GM18868 (cell line): ENCODE measurements around the gene LPIN3.

Experiments
- ATAC-seq: cut with Tn5 transposase; IDR thresholded peaks from one replicate; pipeline ENCODE4 v1.9.1; 2021; ENCODE audit warnings: mild to moderate bottlenecking, moderate library complexity; ENCODE audit not compliant: unreplicated experiment

Gene LPIN3

DNA sequence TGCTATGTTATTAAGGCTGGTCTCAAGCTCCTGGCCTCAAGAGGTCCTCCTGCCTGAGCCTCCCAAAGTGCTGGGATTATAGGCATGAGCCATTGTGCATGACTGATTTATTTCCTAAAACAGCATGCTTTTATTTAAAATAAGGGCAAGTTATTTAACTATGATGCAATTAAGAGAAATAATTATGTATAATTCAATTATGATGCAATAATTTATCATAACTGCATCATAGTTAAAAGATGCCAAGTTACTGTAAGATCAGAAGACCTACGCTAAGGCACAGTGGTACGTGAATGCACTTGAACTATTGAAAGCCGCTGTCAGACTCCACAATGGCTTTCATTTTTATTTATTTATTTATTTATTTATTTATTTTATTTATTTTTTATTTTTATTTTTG is 50.3 kb downstream of the LPIN3 start:
- ATAC-seq = no peak

DNA sequence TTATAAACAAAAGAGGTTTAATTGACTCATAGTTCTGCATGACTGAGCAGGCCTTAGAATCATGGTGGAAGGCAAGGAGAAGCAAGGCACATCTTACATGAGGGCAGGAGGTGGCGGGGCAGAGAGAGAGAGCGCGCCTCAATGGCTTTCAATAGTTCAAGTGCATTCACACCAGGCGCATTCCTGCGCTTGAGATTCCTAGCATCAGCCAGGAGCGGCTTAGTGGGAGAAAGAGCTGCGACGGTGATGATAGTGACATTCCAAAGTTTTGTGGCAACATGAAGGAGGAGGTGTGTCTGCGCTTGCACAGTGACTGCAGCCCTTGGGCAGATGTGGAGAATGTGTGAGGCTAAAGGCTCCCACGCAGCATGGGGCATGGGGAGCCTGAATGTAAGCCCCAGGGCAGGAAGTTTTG is 51.0 kb downstream of the LPIN3 start:
- ATAC-seq = no peak

DNA sequence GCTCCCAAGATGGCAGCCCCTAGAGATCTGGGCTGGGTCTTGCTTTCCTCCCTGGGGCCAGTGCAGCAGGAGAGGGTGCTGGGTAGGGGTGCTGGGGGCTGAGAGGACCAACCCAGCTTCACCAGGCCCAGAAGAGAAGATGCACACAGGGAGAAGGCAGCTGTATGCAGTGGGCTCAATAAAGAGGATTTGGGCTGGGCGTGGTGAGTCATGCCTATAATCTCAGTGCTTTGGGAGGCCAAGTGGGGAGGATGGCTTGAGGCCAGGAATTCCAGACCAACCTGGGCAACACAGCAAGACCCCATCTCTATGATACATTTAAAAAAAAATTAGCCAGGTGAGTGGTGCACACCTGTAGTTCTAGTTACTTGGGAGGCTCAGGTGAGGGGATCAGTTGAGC is 51.7 kb downstream of the LPIN3 start:
- ATAC-seq = no peak

DNA sequence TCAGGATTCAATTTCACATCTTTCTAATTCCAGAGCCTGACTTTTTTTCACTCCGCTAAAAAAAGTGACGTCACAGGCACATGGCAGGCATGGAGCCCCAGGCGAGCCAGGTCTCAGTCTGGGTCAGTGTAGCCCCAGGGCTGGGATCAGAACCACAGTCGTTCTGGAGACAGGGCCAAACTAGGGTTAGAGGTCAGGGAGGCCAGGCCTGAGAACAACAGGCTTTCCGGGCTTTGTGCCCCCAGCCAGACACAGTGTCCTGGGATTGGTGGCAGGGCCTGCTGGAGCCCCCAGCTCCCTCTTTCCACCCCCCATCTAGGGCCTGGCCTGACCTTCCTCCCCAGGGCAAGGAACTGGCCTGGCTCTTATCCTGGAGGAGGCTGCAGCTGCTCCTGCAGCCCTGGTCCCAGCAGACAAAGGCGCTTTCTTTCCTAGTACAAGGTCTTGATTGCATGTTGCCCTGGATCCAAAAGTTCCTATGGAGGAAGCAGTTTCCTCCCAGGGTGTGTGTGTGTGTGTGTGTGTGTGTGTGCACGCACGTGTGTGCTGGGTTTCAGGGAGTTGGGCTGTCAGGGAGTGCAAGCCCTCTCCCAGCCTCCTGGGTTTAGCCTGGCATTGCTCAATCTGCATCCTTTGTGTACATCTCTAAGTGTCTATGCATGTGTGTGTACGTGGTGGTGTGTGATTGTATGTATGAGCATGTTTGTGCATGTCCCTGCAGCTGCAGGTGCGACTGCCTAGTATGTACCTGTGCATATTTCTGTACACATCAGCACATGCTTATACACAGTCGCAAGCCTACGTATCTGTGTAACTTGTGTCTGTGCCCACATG is 52.5 kb downstream of the LPIN3 start:
- ATAC-seq = no peak

DNA sequence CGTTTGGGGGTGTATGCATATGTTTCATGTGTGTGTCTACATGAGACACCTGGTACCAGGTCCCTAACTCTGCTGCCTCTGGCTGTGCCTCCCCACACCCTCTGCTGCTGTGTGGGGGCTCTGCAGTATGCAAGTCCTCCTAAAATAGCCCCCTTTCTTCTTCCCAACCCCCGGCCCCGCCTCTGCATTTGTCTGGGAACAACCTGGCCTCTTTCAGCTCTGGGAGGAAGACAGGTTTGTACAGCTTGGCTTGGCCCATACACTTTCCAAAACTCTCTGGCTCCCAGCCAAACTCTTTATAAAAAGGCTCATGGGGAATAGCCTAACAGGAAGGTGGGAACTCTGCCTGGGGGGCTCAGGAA is 53.1 kb downstream of the LPIN3 start:
- ATAC-seq = no peak

DNA sequence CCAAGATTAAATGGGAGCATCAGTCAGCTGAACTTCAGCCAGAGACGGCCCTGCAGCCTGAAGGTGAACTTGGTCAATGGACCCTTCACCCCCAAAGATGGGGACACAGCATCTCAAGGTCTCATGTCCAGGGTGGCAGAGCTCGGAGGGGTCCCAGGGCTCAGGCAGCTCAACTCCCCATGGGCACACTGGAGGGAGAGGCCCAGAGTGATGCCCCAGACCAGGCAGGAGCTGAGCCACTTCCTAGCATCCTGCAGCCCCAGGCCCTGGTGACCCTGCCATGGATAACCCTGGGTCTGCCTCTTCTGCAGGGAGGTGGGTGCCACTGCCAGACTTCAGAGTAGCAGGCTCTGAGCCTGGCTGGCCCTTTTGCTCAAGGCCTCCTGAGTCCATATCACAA is 53.5 kb downstream of the LPIN3 start:
- no peak for ATAC-seq

DNA sequence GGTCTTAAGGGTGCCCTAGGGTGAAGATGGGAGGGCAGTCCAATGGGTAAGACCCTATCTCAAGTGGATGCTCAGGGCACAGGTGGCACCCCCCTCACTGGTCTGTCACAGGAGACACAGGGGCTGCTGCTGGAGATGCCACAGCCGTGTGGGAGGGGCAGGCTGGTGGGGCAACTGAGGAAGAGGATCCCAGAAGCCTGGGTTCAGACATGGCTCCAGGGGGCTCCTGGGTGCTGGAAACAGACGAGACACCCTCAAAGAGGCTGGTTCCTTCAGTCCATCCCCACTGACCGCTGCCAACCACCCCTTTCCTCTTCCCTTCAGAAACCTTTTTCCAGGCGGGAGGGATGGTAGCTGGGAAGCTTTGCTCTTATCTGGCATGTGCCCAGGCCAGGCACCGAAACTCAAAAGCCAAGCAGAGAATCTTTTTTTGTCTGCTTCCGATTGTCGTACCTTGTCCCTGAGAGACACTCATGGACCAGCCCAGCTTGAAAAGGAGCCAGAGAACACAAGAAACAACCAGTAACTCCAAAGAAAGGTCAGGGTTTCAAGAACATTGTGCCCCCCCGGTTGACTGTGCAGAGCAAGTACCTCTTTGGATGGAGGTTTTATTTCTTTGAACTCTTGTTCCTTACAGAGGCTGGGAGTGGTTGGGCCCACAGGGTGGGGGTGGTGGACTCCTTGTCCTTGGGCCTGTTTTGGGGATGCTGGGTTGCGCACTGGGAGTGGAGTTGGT is 54.5 kb downstream of the LPIN3 start:
- no peak for ATAC-seq

DNA sequence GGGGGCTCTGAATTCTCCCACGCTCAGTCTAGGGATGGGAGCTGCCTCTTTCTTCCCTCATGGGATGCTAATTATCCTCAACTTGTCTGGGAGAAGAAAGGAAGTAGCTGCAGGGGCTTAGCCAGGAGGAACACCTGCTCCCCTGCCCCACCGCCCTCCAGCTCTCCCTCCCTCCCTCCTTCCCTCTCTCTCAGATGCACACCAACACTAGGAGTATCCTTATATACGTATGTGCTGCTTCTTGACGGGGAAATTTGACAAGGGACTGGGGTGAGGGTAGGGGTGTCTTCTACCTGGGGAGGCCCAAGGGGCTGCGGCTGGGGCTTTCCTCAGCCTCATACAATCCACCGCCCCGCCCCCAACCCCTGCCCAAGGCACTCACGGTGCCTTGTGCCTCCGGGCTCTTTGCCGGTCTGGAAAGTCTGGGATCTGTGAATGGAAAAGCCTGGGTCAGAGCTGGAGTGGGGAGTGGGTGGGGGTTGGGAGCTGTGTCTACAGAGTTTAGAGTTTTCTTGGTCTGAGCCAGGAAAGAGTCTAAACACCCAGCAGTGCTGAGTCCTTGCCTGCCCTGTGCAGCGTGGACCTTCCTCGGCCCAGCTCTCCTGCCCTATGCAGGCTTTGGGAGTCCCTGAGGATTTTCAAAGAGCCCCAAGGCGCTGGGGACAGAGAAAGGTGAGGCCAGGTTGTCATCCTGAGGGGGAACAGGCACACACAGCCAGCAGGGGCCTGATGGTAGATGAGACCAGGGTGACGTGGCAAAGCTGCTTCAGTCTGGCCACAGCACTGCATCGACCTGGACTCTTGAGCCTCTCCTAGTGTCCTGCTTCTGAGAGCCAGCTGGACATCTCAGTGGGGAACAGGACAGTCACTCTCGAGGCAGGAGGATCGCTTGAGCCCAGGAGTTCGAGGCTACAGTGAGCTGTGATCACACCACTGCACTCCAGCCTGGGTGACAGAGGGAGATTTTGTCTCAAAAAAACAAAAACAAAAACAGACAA is 55.3 kb downstream of the LPIN3 start:
- no peak for ATAC-seq

DNA sequence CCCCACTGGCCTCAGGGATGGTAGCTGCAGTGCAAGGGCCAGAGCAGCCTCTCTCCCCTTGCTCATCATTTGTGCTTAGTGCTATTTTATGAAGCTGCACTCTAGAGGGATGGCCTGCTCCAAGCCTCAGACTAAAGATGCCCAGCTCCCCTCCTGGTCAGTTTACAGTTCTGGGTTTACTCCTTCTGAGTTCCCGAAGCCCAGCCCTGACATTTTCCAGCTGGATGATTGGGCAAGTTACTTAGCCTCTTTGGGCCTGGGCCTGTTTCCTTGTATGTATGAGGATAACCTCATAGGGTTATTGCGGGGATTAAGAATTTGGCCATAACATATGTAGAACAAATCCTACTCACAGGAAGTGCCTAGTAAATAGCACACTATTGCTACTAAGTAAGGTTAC is 57.8 kb downstream of the LPIN3 start:
- ATAC-seq = no peak

DNA sequence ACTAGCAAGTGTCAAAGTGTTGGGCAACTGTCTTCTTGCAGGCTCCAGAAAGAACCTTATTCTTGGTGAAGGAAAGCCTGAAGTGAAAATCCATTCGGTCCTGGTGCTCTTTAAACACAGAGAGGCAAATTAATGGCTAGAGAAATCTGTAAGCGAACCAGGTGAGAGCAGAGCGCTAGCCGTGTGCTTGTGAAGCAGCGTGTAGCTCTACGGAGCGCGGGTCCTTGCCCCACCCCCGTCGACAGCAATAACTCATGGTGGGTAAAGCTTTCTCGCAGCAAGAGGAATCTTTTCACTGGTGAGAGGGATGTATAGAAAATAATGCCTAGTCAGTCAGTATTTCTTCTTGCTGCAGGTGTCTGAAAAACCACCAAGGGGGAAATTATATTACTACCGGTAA is 63.0 kb downstream of the LPIN3 start:
- no peak for ATAC-seq

DNA sequence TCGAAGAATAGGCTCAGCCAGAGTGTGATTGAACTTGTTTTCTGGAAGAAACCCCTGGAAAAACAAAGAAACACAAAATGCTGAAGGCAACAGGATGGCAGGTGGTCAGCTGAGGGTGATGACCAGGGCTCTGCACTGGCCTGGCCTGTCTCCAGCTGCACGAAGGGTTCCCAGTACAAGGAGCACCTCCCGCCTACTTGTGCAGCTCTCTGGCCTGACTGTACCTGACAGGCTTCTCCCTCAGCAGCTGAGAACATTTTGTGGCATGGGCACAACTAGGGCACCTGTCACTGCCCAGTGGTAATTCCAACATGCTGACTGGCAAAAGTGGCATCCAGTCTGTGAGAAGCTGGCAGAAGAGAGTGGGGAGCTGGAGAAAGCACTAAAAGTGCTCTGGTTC is 64.8 kb downstream of the LPIN3 start:
- no peak for ATAC-seq

DNA sequence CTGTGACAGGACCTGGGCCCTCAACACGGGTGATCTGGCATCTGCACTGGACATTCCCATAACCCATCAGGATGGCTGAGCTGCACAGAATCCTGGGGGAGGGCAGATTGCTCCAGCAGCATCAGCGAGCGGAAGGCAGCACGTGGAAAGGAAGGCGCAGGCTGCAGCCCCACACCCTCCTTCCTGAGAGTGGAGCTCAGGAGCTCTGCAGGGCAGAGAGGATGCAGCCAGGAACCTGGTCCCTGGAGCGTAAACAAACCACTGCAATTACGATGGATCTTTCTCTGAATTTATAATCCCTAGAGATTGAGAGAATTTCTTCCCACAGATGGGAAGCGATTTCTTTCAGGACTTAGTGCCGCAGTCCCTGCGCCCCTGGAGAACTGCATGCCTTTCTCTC is 65.7 kb downstream of the LPIN3 start:
- no peak for ATAC-seq

DNA sequence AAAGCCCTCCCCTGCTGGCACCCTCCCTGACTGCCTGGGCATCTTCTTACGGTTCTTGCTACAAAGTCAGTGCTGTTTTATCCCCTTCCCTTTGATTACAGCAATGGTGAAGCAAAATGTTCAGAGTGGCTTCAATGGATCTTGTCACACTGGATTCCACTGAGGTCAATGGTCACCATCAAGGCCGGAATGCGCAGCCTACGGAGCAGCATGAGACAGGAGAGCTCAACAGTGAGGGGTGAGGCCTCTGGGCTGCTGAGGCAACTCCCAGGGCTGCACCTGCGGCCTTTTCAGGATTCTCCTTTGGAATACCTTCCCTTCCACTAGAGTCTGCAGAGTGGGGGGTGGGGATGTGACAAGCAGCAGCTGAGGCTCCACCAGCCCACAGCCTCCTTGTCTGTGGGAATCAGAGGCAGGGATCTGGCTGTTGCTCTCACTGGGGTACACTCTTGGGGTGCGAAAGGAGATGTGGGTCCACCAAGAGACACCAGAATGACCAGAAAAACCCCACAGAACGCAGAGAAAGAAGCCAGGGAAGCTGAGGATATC is 66.3 kb downstream of the LPIN3 start:
- no peak for ATAC-seq

DNA sequence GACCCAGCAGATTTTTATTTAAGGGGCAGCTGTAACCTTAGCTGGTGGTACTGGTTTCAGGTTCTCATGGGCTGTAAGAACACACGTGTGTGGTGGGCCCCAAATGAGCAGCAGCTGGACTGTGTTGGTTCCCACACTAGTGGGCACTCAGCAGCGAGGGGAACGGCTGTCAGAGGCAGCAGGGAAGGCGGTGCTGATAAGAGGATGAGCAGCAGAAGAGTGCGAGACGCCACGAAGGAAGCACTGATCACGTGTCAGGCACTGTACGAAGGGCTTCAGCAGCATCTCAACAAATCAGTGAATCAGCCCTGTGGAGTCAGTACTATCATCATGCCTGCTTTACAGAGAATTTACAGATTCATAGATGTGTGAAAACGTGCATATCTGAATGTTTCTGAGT is 67.0 kb downstream of the LPIN3 start:
- ATAC-seq = no peak

DNA sequence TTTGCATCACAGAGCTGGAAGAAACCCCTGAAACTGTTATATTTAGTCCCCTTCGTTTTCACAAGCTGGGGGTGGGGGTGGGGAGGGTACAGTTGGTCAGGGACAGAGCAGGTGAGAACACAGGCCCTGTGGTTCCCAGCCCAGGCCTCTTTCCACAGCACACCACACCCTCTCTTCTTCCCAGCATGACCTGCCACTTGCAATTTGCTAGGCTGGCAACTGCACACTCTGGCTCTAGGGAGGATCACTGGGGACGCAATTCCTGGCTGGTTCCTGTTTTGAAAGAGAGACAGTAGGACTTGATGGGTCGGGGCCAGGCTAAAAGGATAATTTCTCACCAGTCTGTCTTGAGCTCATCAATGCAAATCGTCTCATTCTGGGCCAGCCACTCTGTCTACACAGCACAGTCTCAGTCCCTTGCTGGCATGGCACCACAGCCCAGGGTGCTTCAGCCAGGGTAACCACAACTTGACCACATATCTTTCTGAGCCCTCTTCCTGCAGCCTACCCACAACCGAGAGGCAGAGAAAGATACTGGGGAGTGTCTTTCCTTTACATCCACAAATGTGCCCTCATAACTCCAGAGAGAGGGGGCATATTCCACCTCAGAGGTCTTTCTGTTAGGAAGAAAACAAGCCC is 67.7 kb downstream of the LPIN3 start:
- ATAC-seq = peak; percentile 70

DNA sequence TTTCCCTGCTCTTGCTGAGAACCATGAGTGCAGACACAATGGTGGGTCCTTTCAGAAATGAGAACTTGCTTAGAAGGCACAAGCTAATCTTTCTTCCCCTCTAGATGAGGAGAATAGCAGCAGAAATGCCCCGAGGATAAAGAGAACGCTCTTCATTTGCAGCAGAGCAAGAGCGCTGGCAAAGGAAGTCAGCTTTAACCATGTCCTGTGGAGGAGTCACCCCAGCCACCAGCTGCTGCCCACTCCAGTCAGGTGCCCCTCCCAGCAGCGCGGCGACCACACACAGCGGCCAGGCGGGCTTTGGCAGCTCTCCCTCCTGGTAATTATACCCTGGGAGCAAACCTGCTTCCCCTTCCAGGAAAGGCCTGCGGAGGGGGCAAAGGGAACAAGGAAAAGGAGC is 68.4 kb downstream of the LPIN3 start:
- ATAC-seq = no peak
